HG03103 (cell line): ENCODE data around the gene CDHR2.

Experiments
- ATAC-seq: cut with Tn5 transposase; IDR thresholded peaks from one replicate; pipeline ENCODE4 v1.9.1; 2021; ENCODE audit warnings: low read depth; ENCODE audit not compliant: unreplicated experiment

The CDHR2 gene

GRCh38 chr5:176616511-176616910, 67.4 kb downstream of the CDHR2 start:
- no peak for ATAC-seq

GRCh38 chr5:176618783-176619182, 69.6 kb downstream of the CDHR2 start:
- ATAC-seq: no peak

- peak; percentile 82 for ATAC-seq
Observed at GRCh38 chr5:176619203-176619568, 70.0 kb downstream of the CDHR2 start.

- ATAC-seq: no peak
Observed at GRCh38 chr5:176619569-176620332, 70.6 kb downstream of the CDHR2 start.

- ATAC-seq: no peak
Observed at GRCh38 chr5:176620333-176620981, 71.3 kb downstream of the CDHR2 start.

GRCh38 chr5:176621661-176622079, 72.5 kb downstream of the CDHR2 start:
- no peak for ATAC-seq

GRCh38 chr5:176624142-176624541, 75.0 kb downstream of the CDHR2 start:
- no peak for ATAC-seq

- no peak for ATAC-seq
Observed at GRCh38 chr5:176624938-176625337, 75.8 kb downstream of the CDHR2 start.

- no peak for ATAC-seq
Observed at GRCh38 chr5:176625512-176625911, 76.4 kb downstream of the CDHR2 start.

- ATAC-seq: no peak
Observed at GRCh38 chr5:176625966-176626875, 77.1 kb downstream of the CDHR2 start.

- no peak for ATAC-seq
Observed at GRCh38 chr5:176626876-176627236, 77.7 kb downstream of the CDHR2 start.

GRCh38 chr5:176627582-176627981, 78.4 kb downstream of the CDHR2 start:
- no peak for ATAC-seq

GRCh38 chr5:176628406-176629228, 79.5 kb downstream of the CDHR2 start:
- ATAC-seq: no peak

- no peak for ATAC-seq
Observed at GRCh38 chr5:176629317-176629852, 80.2 kb downstream of the CDHR2 start.

GRCh38 chr5:176629853-176630680, 80.9 kb downstream of the CDHR2 start, which contains the start of the genes EIF4E1B and SNCB:
TSS of gene EIF4E1B (plus strand) at chr5:176630675. CDS start at chr5:176642788, 12,113 bp downstream.
TSS of gene SNCB (minus strand) at chr5:176630534. CDS start at chr5:176629654, 880 bp downstream.
- peak; percentile 77 for ATAC-seq

- ATAC-seq: no peak
Observed at GRCh38 chr5:176630681-176631222, 81.6 kb downstream of the CDHR2 start.

- ATAC-seq: no peak
Observed at GRCh38 chr5:176631383-176632200, 82.5 kb downstream of the CDHR2 start.

GRCh38 chr5:176632745-176633144, 83.6 kb downstream of the CDHR2 start:
- ATAC-seq: no peak
